Duodenal mucosa (tissue), 2 donors: ENCODE data around the gene FBH1.
"Not testable (repeated sequence)": the region's sequence is repeated elsewhere in the genome, so short reads cannot be mapped to it uniquely, and the experiment has no call there.

Experiments used
- H3K27ac ChIP-seq: one replicate; pipeline ENCODE4 v1.7.0; 2013; ENCODE audit warnings: low read depth, low read length
- H3K27me3 ChIP-seq, 2 donors: one replicate each; pipeline ENCODE4 v1.7.0; 2013; ENCODE audit warnings: low read length in 2 of 2, control low read depth in 1 of 2; ENCODE audit not compliant: insufficient read depth in 2 of 2, control insufficient read depth in 1 of 2
- H3K36me3 ChIP-seq, 2 donors: one replicate each; pipeline ENCODE4 v1.7.0; 2013; ENCODE audit warnings: low read length in 2 of 2, control low read depth in 1 of 2; ENCODE audit not compliant: insufficient read depth in 2 of 2, control insufficient read depth in 1 of 2
- H3K4me1 ChIP-seq, 2 donors: one replicate each; pipeline ENCODE4 v1.7.0; 2013; ENCODE audit warnings: low read length in 2 of 2, control low read depth in 1 of 2; ENCODE audit not compliant: insufficient read depth in 2 of 2, control insufficient read depth in 1 of 2
- H3K4me3 ChIP-seq, 2 donors: one replicate each; pipeline ENCODE4 v1.7.0; 2013; ENCODE audit warnings: low read length in 2 of 2, low read depth in 1 of 2
- H3K9ac ChIP-seq, 2 donors: one replicate each; pipeline ENCODE4 v1.7.0; 2013; ENCODE audit warnings: low read length in 2 of 2, low read depth in 1 of 2
- H3K9me3 ChIP-seq, 2 donors: one replicate each; pipeline ENCODE4 v1.7.0; 2013; ENCODE audit warnings: low read length in 2 of 2, control low read depth in 1 of 2; ENCODE audit not compliant: control insufficient read depth in 1 of 2

FBH1 gene

GRCh38 chr10:5889624-5890451, at the start of gene FBH1, which contains the start of gene ANKRD16:
TSS of gene FBH1 (plus strand) at chr10:5890243. CDS start at chr10:5890346, 103 bp downstream.
TSS of gene ANKRD16 (minus strand) at chr10:5889893. CDS start at chr10:5889354, 539 bp downstream.
- H3K36me3 ChIP-seq, result peaks cover 4 to 20% of the 10 kb centered on the region in 2 donors
- peak within 1 kb of the TSS; percentile 57 for H3K27ac ChIP-seq
- H3K9ac ChIP-seq, result peak within 1 kb of the TSS; percentile 80 to 91
- H3K27me3 ChIP-seq, result no peaks in the 10 kb centered on the region
- no peaks in the 10 kb centered on the region for H3K9me3 ChIP-seq
- H3K4me3 ChIP-seq, result peak within 1 kb of the TSS; percentile 96 to 98
- peaks cover 38 to 41% of the 10 kb centered on the region in 2 donors for H3K4me1 ChIP-seq

- Histone ChIP-seq H3K4me1 (peaks cover 0 to 7% of the 10 kb centered on the region in 2 donors), H3K9ac (no peak overlapping the region), H3K4me3 (peak overlapping the region in 1 of 2 donors; percentile 13), H3K27ac (no peak overlapping the region), H3K9me3 (no peaks in the 10 kb centered on the region), H3K36me3 (no peaks in the 10 kb centered on the region), H3K27me3 (no peaks in the 10 kb centered on the region)
Measured at GRCh38 chr10:5840314-5841307, 49.4 kb upstream of the FBH1 start.

GRCh38 chr10:5841965-5842364, 48.1 kb upstream of the FBH1 start:
- no peak overlapping the region for H3K9ac ChIP-seq

GRCh38 chr10:5843686-5844344, 46.2 kb upstream of the FBH1 start:
- H3K36me3 ChIP-seq, result no peaks in the 10 kb centered on the region
- H3K27me3 ChIP-seq, result no peaks in the 10 kb centered on the region
- no peak overlapping the region for H3K4me3 ChIP-seq
- no peak overlapping the region for H3K27ac ChIP-seq
- H3K9ac ChIP-seq, result no peak overlapping the region
- H3K9me3 ChIP-seq, result no peaks in the 10 kb centered on the region
- peaks cover 0 to 7% of the 10 kb centered on the region in 2 donors for H3K4me1 ChIP-seq

More at GRCh38 chr10:5841965-5842364, 48.1 kb upstream of the FBH1 start:
- peaks cover 0 to 7% of the 10 kb centered on the region in 2 donors for H3K4me1 ChIP-seq
- H3K9me3 ChIP-seq, result no peaks in the 10 kb centered on the region
- no peak overlapping the region for H3K4me3 ChIP-seq
- H3K27ac ChIP-seq, result no peak overlapping the region
- H3K36me3 ChIP-seq, result no peaks in the 10 kb centered on the region
- no peaks in the 10 kb centered on the region for H3K27me3 ChIP-seq

- Histone ChIP-seq H3K36me3 (no peaks in the 10 kb centered on the region), H3K27ac (no peak overlapping the region), H3K4me1 (peaks cover 0 to 7% of the 10 kb centered on the region in 2 donors)
Measured at GRCh38 chr10:5844345-5845055, 45.5 kb upstream of the FBH1 start.

GRCh38 chr10:5846667-5847066, 43.4 kb upstream of the FBH1 start:
- H3K9me3 ChIP-seq, H3K9ac ChIP-seq, H3K4me3 ChIP-seq, H3K27ac ChIP-seq, H3K36me3 ChIP-seq, H3K4me1 ChIP-seq, H3K27me3 ChIP-seq: not testable (repeated sequence)

More at GRCh38 chr10:5844345-5845055, 45.5 kb upstream of the FBH1 start:
- Histone ChIP-seq H3K9me3 (no peaks in the 10 kb centered on the region), H3K27me3 (no peaks in the 10 kb centered on the region), H3K9ac (no peak overlapping the region), H3K4me3 (no peak overlapping the region)

GRCh38 chr10:5854131-5854475, 35.9 kb upstream of the FBH1 start:
- no peak overlapping the region for H3K27ac ChIP-seq
- no peaks in the 10 kb centered on the region for H3K36me3 ChIP-seq
- no peak overlapping the region for H3K9ac ChIP-seq
- no peak overlapping the region for H3K4me3 ChIP-seq
- H3K4me1 ChIP-seq, result no peaks in the 10 kb centered on the region
- H3K9me3 ChIP-seq, result no peaks in the 10 kb centered on the region
- H3K27me3 ChIP-seq, result no peaks in the 10 kb centered on the region

GRCh38 chr10:5855979-5856700, 33.9 kb upstream of the FBH1 start:
- no peak overlapping the region for H3K27ac ChIP-seq
- H3K4me3 ChIP-seq, result no peak overlapping the region
- H3K9ac ChIP-seq, result no peak overlapping the region
- H3K27me3 ChIP-seq, result no peaks in the 10 kb centered on the region
- no peaks in the 10 kb centered on the region for H3K4me1 ChIP-seq
- H3K36me3 ChIP-seq, result no peaks in the 10 kb centered on the region
- H3K9me3 ChIP-seq, result no peaks in the 10 kb centered on the region

- H3K4me1 ChIP-seq, result no peaks in the 10 kb centered on the region
- H3K4me3 ChIP-seq, result no peak overlapping the region
- no peak overlapping the region for H3K9ac ChIP-seq
- H3K27ac ChIP-seq, result no peak overlapping the region
- H3K9me3 ChIP-seq, result no peaks in the 10 kb centered on the region
- H3K27me3 ChIP-seq, result no peaks in the 10 kb centered on the region
- H3K36me3 ChIP-seq, result no peaks in the 10 kb centered on the region
Measured at GRCh38 chr10:5856701-5857004, 33.4 kb upstream of the FBH1 start.
